ENCODE results near the gene MRM2. TPM values are rescaled to one million over a fixed set of nuclear protein-coding genes. Genes with fewer than 3 reads are reported as not detected.
A peak's percentile ranks its signal among the peaks of the same experiment; 100 is the strongest.

Gene MRM2
- total and polyA plus RNA-seq, 7 experiments from 2014 or later: 7.1 to 58.3 (median 20.7) TPM

GRCh38 chr7:2225830-2226229 lies 16.2 kb downstream of the MRM2 start:
- ATAC-seq (no peak), DNase-seq (no peak)
- Histone ChIP-seq H3K36me3 (ENCODE audit: control insufficient read depth in 2 of 3, insufficient read depth in 3 of 3, low read length in 3 of 3) (peaks cover 0 to 80% (median 0%) of the 10 kb centered on the region in 3 experiments), H3K27me3 (ENCODE audit: control insufficient read depth in 2 of 2, insufficient read depth in 2 of 2, low read length in 2 of 2) (no peaks in the 10 kb centered on the region), H3K27ac (ENCODE audit: low read depth, low read length) (no peak overlapping the region), H3K4me1 (ENCODE audit: control insufficient read depth in 2 of 2, insufficient read depth in 2 of 2, low read length in 2 of 2) (peaks cover 6 to 14% of the 10 kb centered on the region in 2 donors), H3K4me3 (ENCODE audit: low read length) (no peak overlapping the region), H3K9me3 (ENCODE audit: control insufficient read depth in 2 of 3, low read length in 3 of 3) (no peaks in the 10 kb centered on the region)
- Mint-ChIP-seq H3K27ac (no peak overlapping the region), H3K9me3 (peaks cover 0 to 2% (median 0%) of the 10 kb centered on the region in 11 donors), H3K4me1 (peaks cover 5 to 29% (median 15%) of the 10 kb centered on the region in 7 donors), H3K27me3 (no peaks in the 10 kb centered on the region), H3K36me3 (peaks cover 4 to 32% (median 8%) of the 10 kb centered on the region in 5 donors), H3K4me3 (peak overlapping the region in 1 of 10 donors; percentile 56)
- POLR2A ChIA-PET: no interaction called here
- CTCF ChIA-PET: interaction anchor here (0.6 kb wide), 1 partner anchor 9 kb away, joined by 3 read pairs; no protein-coding TSS in a partner anchor
- intact Hi-C loops (cut with micrococcal nuclease): no loop called here

GRCh38 chr7:2225336-2225735 lies 16.7 kb downstream of the MRM2 start:
- Mint-ChIP-seq H3K36me3 (peaks cover 4 to 36% (median 8%) of the 10 kb centered on the region in 5 donors), H3K4me3 (no peak overlapping the region), H3K4me1 (peaks cover 0 to 28% (median 12%) of the 10 kb centered on the region in 7 donors), H3K27me3 (no peaks in the 10 kb centered on the region), H3K9me3 (peaks cover 0 to 2% (median 0%) of the 10 kb centered on the region in 11 donors), H3K27ac (no peak overlapping the region)
- DNase-seq (no peak), ATAC-seq (no peak)
- Histone ChIP-seq H3K4me1 (ENCODE audit: control insufficient read depth in 2 of 2, insufficient read depth in 2 of 2, low read length in 2 of 2) (peaks cover 5 to 9% of the 10 kb centered on the region in 2 donors), H3K36me3 (ENCODE audit: control insufficient read depth in 2 of 3, insufficient read depth in 3 of 3, low read length in 3 of 3) (peaks cover 0 to 85% (median 0%) of the 10 kb centered on the region in 3 experiments), H3K27me3 (ENCODE audit: control insufficient read depth in 2 of 2, insufficient read depth in 2 of 2, low read length in 2 of 2) (no peaks in the 10 kb centered on the region), H3K27ac (ENCODE audit: low read depth, low read length) (no peak overlapping the region), H3K9me3 (ENCODE audit: control insufficient read depth in 2 of 3, low read length in 3 of 3) (no peaks in the 10 kb centered on the region), H3K4me3 (ENCODE audit: low read length) (no peak overlapping the region)
- intact Hi-C loops (cut with micrococcal nuclease): no loop called here
- ChIA-PET CTCF (no interaction called here), POLR2A (no interaction called here)

- no peak overlapping the region for H3K4me3 ChIP-seq (ENCODE audit: low read length)
- intact Hi-C loops (cut with micrococcal nuclease): no loop called here
- H3K27me3 ChIP-seq (ENCODE audit: control insufficient read depth in 2 of 2, insufficient read depth in 2 of 2, low read length in 2 of 2): no peaks in the 10 kb centered on the region
- ChIA-PET POLR2A (no interaction called here), CTCF (no interaction called here)
- H3K9me3 ChIP-seq (ENCODE audit: control insufficient read depth in 2 of 3, low read length in 3 of 3): no peaks in the 10 kb centered on the region
- ATAC-seq: no peak
- no peak overlapping the region for H3K27ac ChIP-seq (ENCODE audit: low read depth, low read length)
- H3K36me3 ChIP-seq (ENCODE audit: control insufficient read depth in 2 of 3, insufficient read depth in 3 of 3, low read length in 3 of 3): peaks cover 0 to 85% (median 0%) of the 10 kb centered on the region in 3 experiments
- H3K9me3 Mint-ChIP-seq: peaks cover 0 to 2% (median 0%) of the 10 kb centered on the region in 11 donors
- H3K27ac Mint-ChIP-seq: no peak overlapping the region
- no peak overlapping the region for H3K4me3 Mint-ChIP-seq
- H3K27me3 Mint-ChIP-seq: no peaks in the 10 kb centered on the region
- no peak for DNase-seq
- H3K4me1 Mint-ChIP-seq: peaks cover 0 to 24% (median 10%) of the 10 kb centered on the region in 7 donors
- peaks cover 1 to 5% of the 10 kb centered on the region in 2 donors for H3K4me1 ChIP-seq (ENCODE audit: control insufficient read depth in 2 of 2, insufficient read depth in 2 of 2, low read length in 2 of 2)
- peaks cover 4 to 34% (median 8%) of the 10 kb centered on the region in 5 donors for H3K36me3 Mint-ChIP-seq
Measured at GRCh38 chr7:2224934-2225333, 17.1 kb downstream of the MRM2 start.

- no peak overlapping the region for H3K4me3 Mint-ChIP-seq
- H3K36me3 ChIP-seq (ENCODE audit: control insufficient read depth in 2 of 3, insufficient read depth in 3 of 3, low read length in 3 of 3): peaks cover 0 to 85% (median 0%) of the 10 kb centered on the region in 3 experiments
- CTCF ChIA-PET: no interaction called here
- ATAC-seq (no peak), DNase-seq (no peak)
- peak overlapping the region in 1 of 9 donors; percentile 75 for H3K27ac Mint-ChIP-seq
- peaks cover 4 to 31% (median 8%) of the 10 kb centered on the region in 5 donors for H3K36me3 Mint-ChIP-seq
- peaks cover 0 to 1% of the 10 kb centered on the region in 2 donors for H3K4me1 ChIP-seq (ENCODE audit: control insufficient read depth in 2 of 2, insufficient read depth in 2 of 2, low read length in 2 of 2)
- intact Hi-C loops (cut with micrococcal nuclease): no loop called here
- H3K4me1 Mint-ChIP-seq: peaks cover 0 to 20% (median 6%) of the 10 kb centered on the region in 7 donors
- H3K4me3 ChIP-seq (ENCODE audit: low read length): no peak overlapping the region
- H3K27me3 ChIP-seq (ENCODE audit: control insufficient read depth in 2 of 2, insufficient read depth in 2 of 2, low read length in 2 of 2): no peaks in the 10 kb centered on the region
- H3K27ac ChIP-seq (ENCODE audit: low read depth, low read length): no peak overlapping the region
- peaks cover 0 to 2% (median 0%) of the 10 kb centered on the region in 11 donors for H3K9me3 Mint-ChIP-seq
- POLR2A ChIA-PET: no interaction called here
- no peaks in the 10 kb centered on the region for H3K9me3 ChIP-seq (ENCODE audit: control insufficient read depth in 2 of 3, low read length in 3 of 3)
- no peaks in the 10 kb centered on the region for H3K27me3 Mint-ChIP-seq
Measured at GRCh38 chr7:2224491-2224928, 17.5 kb downstream of the MRM2 start.

- Mint-ChIP-seq H3K27me3 (no peaks in the 10 kb centered on the region), H3K9me3 (peaks cover 0 to 2% (median 0%) of the 10 kb centered on the region in 11 donors), H3K36me3 (peaks cover 4 to 30% (median 8%) of the 10 kb centered on the region in 5 donors), H3K4me3 (no peak overlapping the region), H3K4me1 (peaks cover 0 to 14% (median 4%) of the 10 kb centered on the region in 7 donors), H3K27ac (no peak overlapping the region)
- intact Hi-C loops (cut with micrococcal nuclease): no loop called here
- ATAC-seq: no peak
- Histone ChIP-seq H3K4me1 (ENCODE audit: control insufficient read depth in 2 of 2, insufficient read depth in 2 of 2, low read length in 2 of 2) (no peaks in the 10 kb centered on the region), H3K27me3 (ENCODE audit: control insufficient read depth in 2 of 2, insufficient read depth in 2 of 2, low read length in 2 of 2) (no peaks in the 10 kb centered on the region), H3K4me3 (ENCODE audit: low read length) (no peak overlapping the region), H3K27ac (ENCODE audit: low read depth, low read length) (no peak overlapping the region), H3K9me3 (ENCODE audit: control insufficient read depth in 2 of 3, low read length in 3 of 3) (no peaks in the 10 kb centered on the region), H3K36me3 (ENCODE audit: control insufficient read depth in 2 of 3, insufficient read depth in 3 of 3, low read length in 3 of 3) (peaks cover 0 to 89% (median 0%) of the 10 kb centered on the region in 3 experiments)
- ChIA-PET CTCF (no interaction called here), POLR2A (no interaction called here)
- no peak for DNase-seq
Measured at GRCh38 chr7:2223321-2223720, 18.7 kb downstream of the MRM2 start.

- Histone ChIP-seq H3K27me3 (ENCODE audit: control insufficient read depth in 2 of 2, insufficient read depth in 2 of 2, low read length in 2 of 2) (no peaks in the 10 kb centered on the region), H3K4me1 (ENCODE audit: control insufficient read depth in 2 of 2, insufficient read depth in 2 of 2, low read length in 2 of 2) (no peaks in the 10 kb centered on the region), H3K9me3 (ENCODE audit: control insufficient read depth in 2 of 3, low read length in 3 of 3) (no peaks in the 10 kb centered on the region), H3K4me3 (ENCODE audit: low read length) (no peak overlapping the region), H3K36me3 (ENCODE audit: control insufficient read depth in 2 of 3, insufficient read depth in 3 of 3, low read length in 3 of 3) (peaks cover 0 to 91% (median 3%) of the 10 kb centered on the region in 3 experiments), H3K27ac (ENCODE audit: low read depth, low read length) (no peak overlapping the region)
- no peak for DNase-seq
- Mint-ChIP-seq H3K27ac (no peak overlapping the region), H3K4me3 (no peak overlapping the region), H3K27me3 (no peaks in the 10 kb centered on the region), H3K9me3 (peaks cover 0 to 2% (median 0%) of the 10 kb centered on the region in 11 donors), H3K4me1 (peaks cover 0 to 14% (median 0%) of the 10 kb centered on the region in 7 donors), H3K36me3 (peaks cover 4 to 34% (median 8%) of the 10 kb centered on the region in 5 donors)
- ChIA-PET POLR2A (no interaction called here), CTCF (no interaction called here)
- intact Hi-C loops (cut with micrococcal nuclease): no loop called here
- no peak for ATAC-seq
Measured at GRCh38 chr7:2222516-2222915, 19.5 kb downstream of the MRM2 start.

DNA sequence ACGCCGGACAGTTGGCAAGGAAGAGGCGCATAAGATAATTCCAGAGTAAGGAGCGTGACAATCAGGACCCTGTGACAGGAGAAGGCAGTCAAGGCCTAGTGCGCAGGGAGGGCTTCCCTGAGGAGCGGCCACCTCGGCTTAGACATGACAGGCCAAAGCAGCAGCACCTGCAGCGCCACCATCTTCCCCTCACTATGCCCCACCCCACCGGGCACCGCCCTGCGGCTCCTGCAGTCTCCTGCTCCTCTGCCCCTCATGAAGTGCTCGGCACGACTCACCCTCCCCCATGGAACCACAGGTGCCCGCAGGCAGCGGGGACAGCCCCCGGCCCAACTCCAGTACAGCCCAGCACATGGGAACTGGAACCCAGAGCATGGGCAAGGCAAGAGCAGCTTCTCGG lies 21.1 kb downstream of the MRM2 start:
- peaks cover 4 to 47% (median 16%) of the 10 kb centered on the region in 5 donors for H3K36me3 Mint-ChIP-seq

More for the DNA sequence above, 21.1 kb downstream of the MRM2 start:
- peaks cover 0 to 13% (median 0%) of the 10 kb centered on the region in 7 donors for H3K4me1 Mint-ChIP-seq
- H3K27me3 Mint-ChIP-seq: no peaks in the 10 kb centered on the region
- H3K9me3 Mint-ChIP-seq: peaks cover 0 to under 1% (median 0%) of the 10 kb centered on the region in 11 donors
- Histone ChIP-seq H3K9me3 (ENCODE audit: control insufficient read depth in 2 of 3, low read length in 3 of 3) (no peaks in the 10 kb centered on the region), H3K4me1 (ENCODE audit: control insufficient read depth in 2 of 2, insufficient read depth in 2 of 2, low read length in 2 of 2) (no peaks in the 10 kb centered on the region), H3K36me3 (ENCODE audit: control insufficient read depth in 2 of 3, insufficient read depth in 3 of 3, low read length in 3 of 3) (peaks cover 0 to 92% (median 6%) of the 10 kb centered on the region in 3 experiments), H3K27me3 (ENCODE audit: control insufficient read depth in 2 of 2, insufficient read depth in 2 of 2, low read length in 2 of 2) (no peaks in the 10 kb centered on the region), H3K27ac (ENCODE audit: low read depth, low read length) (no peak overlapping the region), H3K4me3 (ENCODE audit: low read length) (no peak overlapping the region)
- POLR2A ChIA-PET: no interaction called here
- no peak overlapping the region for H3K4me3 Mint-ChIP-seq
- DNase-seq (no peak), ATAC-seq (no peak)
- intact Hi-C loops (cut with micrococcal nuclease): no loop called here
- no peak overlapping the region for H3K27ac Mint-ChIP-seq
- CTCF ChIA-PET: no interaction called here
